ENCODE data around the gene FRMD8. TPM values are rescaled to one million over a fixed set of nuclear protein-coding genes. Genes with fewer than 3 reads are reported as not detected.

FRMD8 gene, protein sequence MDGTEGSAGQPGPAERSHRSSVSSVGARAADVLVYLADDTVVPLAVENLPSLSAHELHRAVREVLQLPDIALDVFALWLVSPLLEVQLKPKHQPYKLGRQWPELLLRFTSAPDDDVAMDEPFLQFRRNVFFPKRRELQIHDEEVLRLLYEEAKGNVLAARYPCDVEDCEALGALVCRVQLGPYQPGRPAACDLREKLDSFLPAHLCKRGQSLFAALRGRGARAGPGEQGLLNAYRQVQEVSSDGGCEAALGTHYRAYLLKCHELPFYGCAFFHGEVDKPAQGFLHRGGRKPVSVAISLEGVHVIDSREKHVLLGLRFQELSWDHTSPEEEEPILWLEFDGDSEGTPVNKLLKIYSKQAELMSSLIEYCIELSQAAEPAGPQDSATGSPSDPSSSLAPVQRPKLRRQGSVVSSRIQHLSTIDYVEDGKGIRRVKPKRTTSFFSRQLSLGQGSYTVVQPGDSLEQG
- 27.3 and 27.5 TPM in 2 replicates for total RNA-seq
- long read RNA-seq, partial matches to known transcripts, result 0 of 4 reads
- long read RNA-seq, other reads (novel, unspliced or antisense), result 3 of 4 reads

DNA sequence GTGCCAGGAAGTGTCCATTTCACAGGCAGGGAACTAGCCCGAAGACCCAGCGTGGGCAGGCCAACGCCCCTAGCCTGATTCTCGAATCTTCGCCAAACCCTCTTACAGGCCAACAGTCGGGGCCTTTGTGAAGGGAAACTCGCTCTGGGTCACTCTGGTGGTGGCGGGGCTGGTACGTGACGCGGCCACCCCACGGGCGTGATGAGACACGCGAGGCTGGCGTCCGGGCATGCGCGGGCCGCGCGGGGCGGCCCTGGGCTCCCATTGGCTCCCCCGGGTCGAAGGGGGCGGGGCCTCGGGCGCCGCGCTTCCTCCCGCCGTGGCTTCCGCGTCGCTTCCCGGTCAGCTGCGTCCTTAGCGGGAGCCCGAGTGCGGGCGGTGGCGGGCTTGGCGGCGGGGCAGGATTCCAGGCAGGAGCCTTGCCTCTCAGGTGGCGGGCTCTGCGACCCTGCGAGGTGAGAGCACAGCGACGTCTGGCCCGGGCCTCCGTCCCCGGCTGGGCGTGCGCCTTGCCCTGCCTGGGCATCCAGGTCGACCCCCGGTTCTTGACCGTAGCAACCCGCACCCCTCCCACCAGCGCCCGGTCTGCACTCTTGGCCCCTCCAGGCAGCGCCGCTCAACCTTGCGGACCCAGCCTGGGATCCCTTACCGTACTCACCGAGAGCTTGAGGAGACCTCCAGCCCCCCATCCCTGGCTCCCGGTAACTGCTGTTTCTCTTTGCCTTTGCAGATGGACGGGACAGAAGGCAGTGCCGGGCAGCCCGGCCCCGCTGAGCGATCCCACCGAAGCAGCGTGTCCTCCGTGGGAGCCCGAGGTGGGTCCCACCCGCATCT, at the start of gene FRMD8:
Gene FRMD8 (plus strand): TSS at position 331 of the 834 bp plus-strand sequence. CDS start 400 bp downstream, at position 731.
- peaks cover 25% of the 10 kb centered on the region for H3K4me1 Mint-ChIP-seq (ENCODE audit: low read depth)
- H3K4me3 Mint-ChIP-seq (ENCODE audit: low read depth), result peak within 1 kb of the TSS; percentile 83
- H3K9me3 Mint-ChIP-seq (ENCODE audit: low read depth), result no peaks in the 10 kb centered on the region
- H3K36me3 Mint-ChIP-seq (ENCODE audit: insufficient read depth), result no peaks in the 10 kb centered on the region
- TF ChIP-seq, protein P1, sequence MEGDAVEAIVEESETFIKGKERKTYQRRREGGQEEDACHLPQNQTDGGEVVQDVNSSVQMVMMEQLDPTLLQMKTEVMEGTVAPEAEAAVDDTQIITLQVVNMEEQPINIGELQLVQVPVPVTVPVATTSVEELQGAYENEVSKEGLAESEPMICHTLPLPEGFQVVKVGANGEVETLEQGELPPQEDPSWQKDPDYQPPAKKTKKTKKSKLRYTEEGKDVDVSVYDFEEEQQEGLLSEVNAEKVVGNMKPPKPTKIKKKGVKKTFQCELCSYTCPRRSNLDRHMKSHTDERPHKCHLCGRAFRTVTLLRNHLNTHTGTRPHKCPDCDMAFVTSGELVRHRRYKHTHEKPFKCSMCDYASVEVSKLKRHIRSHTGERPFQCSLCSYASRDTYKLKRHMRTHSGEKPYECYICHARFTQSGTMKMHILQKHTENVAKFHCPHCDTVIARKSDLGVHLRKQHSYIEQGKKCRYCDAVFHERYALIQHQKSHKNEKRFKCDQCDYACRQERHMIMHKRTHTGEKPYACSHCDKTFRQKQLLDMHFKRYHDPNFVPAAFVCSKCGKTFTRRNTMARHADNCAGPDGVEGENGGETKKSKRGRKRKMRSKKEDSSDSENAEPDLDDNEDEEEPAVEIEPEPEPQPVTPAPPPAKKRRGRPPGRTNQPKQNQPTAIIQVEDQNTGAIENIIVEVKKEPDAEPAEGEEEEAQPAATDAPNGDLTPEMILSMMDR (IDR thresholded peaks at IDR 0.05; ENCODE audit: unreplicated experiment), result no peak
- no peaks in the 10 kb centered on the region for H3K27me3 Mint-ChIP-seq
- H3K27ac Mint-ChIP-seq, result peak within 1 kb of the TSS; percentile 64
- DNase-seq (ENCODE audit: low spot score, unreplicated experiment), result peak; percentile 75

DNA sequence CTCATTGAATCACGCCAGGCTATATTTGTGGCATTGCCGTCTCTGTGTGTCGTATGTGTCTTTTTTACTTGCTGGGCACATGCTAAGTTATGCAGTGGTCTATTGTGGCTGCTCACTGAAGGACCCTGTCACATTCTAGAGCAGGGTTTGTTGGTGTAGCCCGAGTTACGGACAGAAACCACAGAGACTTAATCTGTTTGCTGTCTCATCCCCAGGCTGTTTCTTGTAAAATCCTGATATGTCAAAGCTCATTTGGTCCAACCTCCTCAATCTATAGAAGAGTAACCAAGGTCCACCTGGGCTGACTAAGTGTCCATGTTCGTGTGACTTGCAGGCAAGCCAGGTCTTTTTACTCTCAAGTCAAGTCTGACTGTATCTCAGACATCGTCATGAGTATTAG, 47.8 kb upstream of the FRMD8 start:
- H3K27ac Mint-ChIP-seq, result no peak overlapping the region
- H3K4me3 Mint-ChIP-seq (ENCODE audit: low read depth), result no peak overlapping the region
- peaks cover 18% of the 10 kb centered on the region for H3K4me1 Mint-ChIP-seq (ENCODE audit: low read depth)
- H3K27me3 Mint-ChIP-seq, result no peaks in the 10 kb centered on the region
- DNase-seq (ENCODE audit: low spot score, unreplicated experiment), result no peak
- TF ChIP-seq, protein P1 (IDR thresholded peaks at IDR 0.05; ENCODE audit: unreplicated experiment), result no peak
- H3K9me3 Mint-ChIP-seq (ENCODE audit: low read depth), result no peaks in the 10 kb centered on the region
- H3K36me3 Mint-ChIP-seq (ENCODE audit: insufficient read depth), result peaks cover 6% of the 10 kb centered on the region

DNA sequence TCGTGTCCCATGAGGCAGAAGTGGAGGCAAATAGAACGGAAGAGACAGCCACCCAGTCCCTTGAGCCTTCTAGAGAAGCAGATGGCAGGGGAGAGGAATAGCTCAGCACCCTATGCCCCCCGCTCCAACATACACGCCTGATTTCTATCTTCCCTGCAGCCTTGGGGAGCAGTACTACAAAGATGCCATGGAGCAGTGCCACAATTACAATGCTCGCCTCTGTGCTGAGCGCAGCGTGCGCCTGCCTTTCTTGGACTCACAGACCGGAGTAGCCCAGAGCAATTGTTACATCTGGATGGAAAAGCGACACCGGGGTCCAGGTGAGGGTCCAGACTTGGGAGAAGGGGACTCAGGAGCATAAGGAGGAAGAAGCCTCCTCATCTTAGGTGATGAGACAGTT, 46.2 kb upstream of the FRMD8 start:
- Mint-ChIP-seq H3K9me3 (ENCODE audit: low read depth) (no peaks in the 10 kb centered on the region), H3K4me1 (ENCODE audit: low read depth) (peaks cover 7% of the 10 kb centered on the region), H3K27me3 (no peaks in the 10 kb centered on the region), H3K36me3 (ENCODE audit: insufficient read depth) (peaks cover 11% of the 10 kb centered on the region), H3K27ac (no peak overlapping the region), H3K4me3 (ENCODE audit: low read depth) (no peak overlapping the region)
- no peak for DNase-seq (ENCODE audit: low spot score, unreplicated experiment)
- TF ChIP-seq, protein P1 (IDR thresholded peaks at IDR 0.05; ENCODE audit: unreplicated experiment), result no peak

DNA sequence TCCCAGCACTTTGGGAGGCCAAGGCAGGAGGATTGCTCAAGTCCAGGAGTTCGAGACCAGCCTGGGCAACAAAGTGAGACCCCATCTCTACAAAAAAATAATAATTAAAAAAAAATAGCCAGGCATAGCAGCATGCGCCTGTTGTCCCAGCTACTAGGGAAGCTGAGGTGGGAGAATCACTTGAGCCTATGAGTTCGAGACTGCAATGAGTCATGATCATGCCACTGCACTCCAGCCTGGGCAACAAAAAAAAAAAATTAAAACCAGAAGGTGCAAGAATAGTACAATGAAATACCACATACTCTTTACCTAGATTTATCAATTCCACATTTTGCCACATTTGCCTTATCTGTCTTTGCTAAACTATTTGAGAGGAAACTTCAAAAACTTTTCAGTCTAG, 44.6 kb upstream of the FRMD8 start:
- H3K4me1 Mint-ChIP-seq (ENCODE audit: low read depth), result peaks cover 4% of the 10 kb centered on the region
- peaks cover 19% of the 10 kb centered on the region for H3K36me3 Mint-ChIP-seq (ENCODE audit: insufficient read depth)
- no peak overlapping the region for H3K27ac Mint-ChIP-seq
- TF ChIP-seq, protein P1 (IDR thresholded peaks at IDR 0.05; ENCODE audit: unreplicated experiment), result no peak
- no peak for DNase-seq (ENCODE audit: low spot score, unreplicated experiment)
- H3K27me3 Mint-ChIP-seq, result no peaks in the 10 kb centered on the region
- H3K9me3 Mint-ChIP-seq (ENCODE audit: low read depth), result no peaks in the 10 kb centered on the region
- no peak overlapping the region for H3K4me3 Mint-ChIP-seq (ENCODE audit: low read depth)

DNA sequence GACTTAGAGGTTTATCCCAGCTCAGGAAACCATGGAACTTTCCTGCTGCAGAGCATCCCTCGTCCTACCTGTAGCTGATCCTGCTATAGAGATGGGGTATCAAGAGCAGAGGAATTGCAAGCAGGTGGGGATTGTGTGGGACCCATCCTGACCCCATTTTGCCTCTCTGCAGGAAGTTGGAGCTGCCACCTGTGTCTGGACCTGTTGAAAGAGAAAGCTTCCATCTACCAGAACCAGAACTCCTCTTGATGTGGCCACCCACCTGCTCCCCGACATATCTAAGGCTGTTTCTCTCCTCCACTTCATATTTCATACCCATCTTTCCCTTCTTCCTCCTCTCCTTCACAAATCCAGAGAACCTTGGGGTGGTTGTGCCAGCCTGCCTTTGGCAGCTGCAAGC, 34.9 kb upstream of the FRMD8 start:
- no peaks in the 10 kb centered on the region for H3K9me3 Mint-ChIP-seq (ENCODE audit: low read depth)
- no peak overlapping the region for H3K4me3 Mint-ChIP-seq (ENCODE audit: low read depth)
- no peaks in the 10 kb centered on the region for H3K27me3 Mint-ChIP-seq
- peaks cover 10% of the 10 kb centered on the region for H3K4me1 Mint-ChIP-seq (ENCODE audit: low read depth)
- no peak overlapping the region for H3K27ac Mint-ChIP-seq
- TF ChIP-seq, protein P1 (IDR thresholded peaks at IDR 0.05; ENCODE audit: unreplicated experiment), result no peak
- no peak for DNase-seq (ENCODE audit: low spot score, unreplicated experiment)
- H3K36me3 Mint-ChIP-seq (ENCODE audit: insufficient read depth), result peaks cover 17% of the 10 kb centered on the region

All from progenitor cell of endocrine pancreas (in vitro differentiated cells).